PFSK-1 (cell line): ENCODE results near the gene SKAP1.

Source experiments
- FOXP2 ChIP-seq: optimal IDR thresholded peaks from 2 replicates; pipeline ENCODE3; 2011; ENCODE audit warnings: borderline replicate concordance, control low read depth, inconsistent platforms; ENCODE audit not compliant: insufficient read depth; ENCODE audit errors: extremely low read length, extremely low read depth
- POLR2AphosphoS5 ChIP-seq: IDR thresholded peaks from 2 replicates; pipeline ENCODE4 v1.6.1; 2012; ENCODE audit warnings: low read depth, mild to moderate bottlenecking, control low read depth, low read length, moderate library complexity
- REST ChIP-seq, 2 experiments: IDR thresholded peaks; 2 replicates each; pipeline versions ENCODE4 v1.6.1 to v1.8.0; 2011 to 2012; ENCODE audit warnings: low read depth in 2 of 2, low read length in 2 of 2, control low read depth in 1 of 2, inconsistent platforms in 1 of 2, mild to moderate bottlenecking in 1 of 2, moderate library complexity in 1 of 2; ENCODE audit not compliant: insufficient read depth in 1 of 2

- TF ChIP-seq FOXP2 = no peak
- TF ChIP-seq REST (IDR thresholded peaks at IDR 0.05; ENCODE audit: insufficient read depth in 1 of 2, low read depth in 2 of 2, low read length in 2 of 2) = no peak
- no peak for TF ChIP-seq POLR2AphosphoS5
Observed at GRCh38 chr17:48413613-48414405, 16.2 kb downstream of the SKAP1 start.
